Measurements from ENCODE around the gene PDCD6IP. TPM values are rescaled to one million over a fixed set of nuclear protein-coding genes. Genes with fewer than 3 reads are reported as not detected.
A peak's percentile ranks its signal among the peaks of the same experiment; 100 is the strongest.

Gene PDCD6IP
- total and polyA plus RNA-seq, 8 donors, result 15.1 to 130 (median 79.0) TPM

GRCh38 chr3:33826206-33826605 is 27.8 kb downstream of the PDCD6IP start:
- H3K27ac ChIP-seq, result no peak overlapping the region
- H3K4me3 ChIP-seq, result no peak overlapping the region
- intact Hi-C loops (cut with DNase I), result no loop called here
- no peaks in the 10 kb centered on the region for H3K27me3 ChIP-seq
- ATAC-seq, result no peak
- peaks cover 0 to 32% (median 3%) of the 10 kb centered on the region in 3 donors for H3K36me3 ChIP-seq
- H3K4me1 ChIP-seq, result no peaks in the 10 kb centered on the region
- FAIRE-seq, result peak; percentile 37
- TF ChIP-seq CTCF (IDR thresholded peaks at IDR 0.05), result no peak
- WGBS, 2 donors, result 81 to 93% methylated on average over 1 of the region's 1 CpG
- no peaks in the 10 kb centered on the region for H3K9me3 ChIP-seq
- no peak for DNase-seq

- no peak for TF ChIP-seq CTCF (IDR thresholded peaks at IDR 0.05)
- no peak for ATAC-seq
- no peak overlapping the region for H3K27ac ChIP-seq
- H3K4me3 ChIP-seq, result no peak overlapping the region
- intact Hi-C loops (cut with DNase I), result no loop called here
- FAIRE-seq, result no peak
- no peaks in the 10 kb centered on the region for H3K4me1 ChIP-seq
- WGBS, 2 donors, result 96 to 100% methylated on average over 1 of the region's 1 CpG
- H3K36me3 ChIP-seq, result peaks cover 0 to 32% (median 3%) of the 10 kb centered on the region in 3 donors
- H3K9me3 ChIP-seq, result no peaks in the 10 kb centered on the region
- no peak for DNase-seq
- no peaks in the 10 kb centered on the region for H3K27me3 ChIP-seq
Measured at GRCh38 chr3:33826688-33827087, 28.3 kb downstream of the PDCD6IP start.

GRCh38 chr3:33829720-33830119 is 31.3 kb downstream of the PDCD6IP start:
- Histone ChIP-seq H3K9me3 (no peaks in the 10 kb centered on the region), H3K4me1 (no peaks in the 10 kb centered on the region), H3K27ac (no peak overlapping the region), H3K4me3 (no peak overlapping the region), H3K36me3 (peaks cover 0 to 19% (median 3%) of the 10 kb centered on the region in 3 donors), H3K27me3 (no peaks in the 10 kb centered on the region)
- WGBS, 2 donors, result 83 to 89% methylated on average over 2 of the region's 2 CpGs
- DNase-seq (no peak), ATAC-seq (no peak), FAIRE-seq (no peak)
- intact Hi-C loops (cut with DNase I), result no loop called here
- TF ChIP-seq CTCF (IDR thresholded peaks at IDR 0.05), result no peak

GRCh38 chr3:33831053-33831452 is 32.6 kb downstream of the PDCD6IP start:
- Histone ChIP-seq H3K4me1 (no peaks in the 10 kb centered on the region), H3K4me3 (no peak overlapping the region), H3K27ac (no peak overlapping the region), H3K27me3 (no peaks in the 10 kb centered on the region), H3K36me3 (peaks cover 0 to 5% (median 3%) of the 10 kb centered on the region in 3 donors), H3K9me3 (no peaks in the 10 kb centered on the region)
- no peak for ATAC-seq
- no peak for DNase-seq
- intact Hi-C loops (cut with DNase I), result no loop called here
- FAIRE-seq, result no peak
- no peak for TF ChIP-seq CTCF (IDR thresholded peaks at IDR 0.05)

GRCh38 chr3:33833408-33834095 is 35.1 kb downstream of the PDCD6IP start:
- no peak for FAIRE-seq
- no peak for TF ChIP-seq CTCF (IDR thresholded peaks at IDR 0.05)
- intact Hi-C loops (cut with DNase I), result no loop called here
- no peaks in the 10 kb centered on the region for H3K27me3 ChIP-seq
- H3K27ac ChIP-seq, result no peak overlapping the region
- H3K4me3 ChIP-seq, result no peak overlapping the region
- WGBS, 2 donors, result 96% methylated on average over 1 of the region's 1 CpG
- no peaks in the 10 kb centered on the region for H3K9me3 ChIP-seq
- ATAC-seq, result no peak
- no peaks in the 10 kb centered on the region for H3K4me1 ChIP-seq
- no peak for DNase-seq
- H3K36me3 ChIP-seq, result peaks cover 0 to 1% (median 0%) of the 10 kb centered on the region in 3 donors
